ENCODE measurements around the gene PTPRN.
"Not testable (repeated sequence)": the region's sequence is repeated elsewhere in the genome, so short reads cannot be mapped to it uniquely, and the experiment has no call there.

The PTPRN gene

DNA sequence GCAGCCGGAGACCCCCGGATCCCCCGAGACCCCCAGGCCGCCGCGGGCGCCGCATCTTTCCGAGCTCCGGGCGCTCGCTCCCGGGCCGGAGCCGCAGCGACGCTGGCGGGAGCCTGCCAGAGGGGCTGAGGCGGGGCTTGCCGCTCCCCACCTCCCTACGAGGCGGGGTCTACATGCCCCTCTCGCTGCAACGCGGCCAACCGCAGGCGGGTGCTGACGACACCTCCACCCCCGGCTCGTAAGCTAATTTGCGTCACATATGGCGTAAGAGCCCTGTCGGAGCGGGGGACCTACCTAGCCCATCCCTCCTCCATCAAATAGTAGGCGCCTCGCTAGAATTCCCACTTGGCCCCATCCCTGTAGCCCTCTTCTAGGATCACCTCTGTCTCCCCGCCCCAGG, at the start of gene PTPRN:
PTPRN (minus strand) TSS at position 124 of the 400 bp plus-strand sequence; CDS start at position 55, 69 bp downstream.
- no peak for DNase-seq (ENCODE audit: low read depth in 2 of 2, low spot score in 1 of 2)

DNA sequence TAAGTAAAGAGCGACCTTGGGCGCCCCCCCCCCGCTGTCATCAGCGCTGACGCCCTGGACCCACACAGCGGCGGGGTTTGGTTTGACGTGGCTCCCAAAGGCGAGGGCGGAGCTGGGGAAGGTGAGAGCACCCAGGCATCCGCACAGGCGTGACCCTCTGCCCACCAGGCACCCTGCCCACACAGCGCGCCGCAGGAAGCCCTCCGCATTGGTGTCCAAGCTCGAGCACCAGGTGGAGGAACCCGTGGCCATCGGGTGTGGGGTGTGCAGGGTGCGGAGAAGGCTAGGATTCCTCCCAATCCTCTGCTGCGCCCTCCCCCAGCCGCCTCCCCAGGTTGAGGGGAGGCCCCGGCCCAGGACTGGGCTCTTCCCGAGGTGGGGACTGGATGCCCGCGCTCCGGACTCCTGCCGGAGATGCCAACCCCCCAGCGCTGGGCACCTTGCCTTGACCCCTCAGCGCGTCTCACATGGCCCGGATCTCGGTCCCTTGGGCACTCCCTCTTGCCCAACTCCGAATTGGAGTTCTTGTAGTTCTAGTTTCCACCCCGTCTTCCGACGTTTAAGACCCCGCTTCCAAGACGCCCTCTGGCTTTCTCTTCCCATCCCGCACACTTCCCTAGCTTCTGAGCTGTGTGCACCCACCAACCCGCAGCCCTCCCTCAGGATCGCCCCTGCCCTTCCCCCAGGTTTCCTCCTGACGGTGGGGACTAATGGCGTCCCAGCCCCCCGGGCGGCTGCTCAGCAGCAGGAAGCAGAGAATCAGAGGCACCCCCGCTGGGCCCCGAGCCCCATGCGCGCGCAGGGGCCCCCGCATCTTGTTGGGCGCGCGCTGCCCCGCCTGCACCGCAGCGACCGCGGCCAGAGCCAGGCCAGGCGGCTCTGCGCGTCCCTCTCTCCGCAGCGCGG, 49.2 kb upstream of the PTPRN start:
- DNase-seq (ENCODE audit: low read depth in 2 of 2, low spot score in 1 of 2): no peak

DNA sequence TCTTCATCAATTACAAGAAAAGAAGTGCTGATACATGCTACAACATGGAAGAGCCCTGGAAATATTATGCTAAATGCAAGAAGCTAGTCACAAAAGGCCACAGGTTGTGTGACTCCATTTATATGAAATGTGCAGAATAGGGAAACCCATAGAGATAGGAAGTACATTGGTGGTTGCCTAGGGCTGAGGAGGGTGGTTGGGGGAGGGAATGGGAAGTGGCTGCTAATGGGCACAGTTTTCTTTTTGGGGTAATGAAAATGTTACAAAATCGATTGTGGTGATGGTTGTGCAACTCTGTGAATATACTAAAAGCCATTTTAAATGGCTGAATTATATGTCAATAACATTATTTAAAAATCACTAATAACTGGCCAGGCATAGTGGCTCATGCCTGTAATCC, 47.6 kb upstream of the PTPRN start:
- no peak for DNase-seq (ENCODE audit: low read depth in 2 of 2, low spot score in 1 of 2)

DNA sequence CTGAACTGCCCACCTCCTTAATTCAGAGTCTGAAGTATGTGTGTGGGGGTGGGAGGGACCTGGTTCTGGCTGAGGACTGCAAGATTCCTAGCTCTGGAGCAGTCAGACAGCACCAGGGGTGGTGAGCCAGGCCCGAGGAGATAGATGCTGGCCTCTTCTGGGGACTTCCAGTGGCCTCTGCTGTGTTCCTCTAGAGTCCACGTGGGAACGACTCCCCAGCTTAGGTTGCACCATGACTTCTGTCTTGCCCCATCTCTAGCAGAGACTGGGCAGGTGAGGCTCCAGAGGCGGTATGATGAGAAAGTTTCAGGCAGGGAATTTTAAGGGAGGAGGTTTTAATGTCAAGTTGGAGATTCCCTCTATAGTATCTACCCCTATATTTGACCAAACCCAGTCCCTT, 45.4 kb upstream of the PTPRN start:
- DNase-seq (ENCODE audit: low read depth in 2 of 2, low spot score in 1 of 2): no peak

DNA sequence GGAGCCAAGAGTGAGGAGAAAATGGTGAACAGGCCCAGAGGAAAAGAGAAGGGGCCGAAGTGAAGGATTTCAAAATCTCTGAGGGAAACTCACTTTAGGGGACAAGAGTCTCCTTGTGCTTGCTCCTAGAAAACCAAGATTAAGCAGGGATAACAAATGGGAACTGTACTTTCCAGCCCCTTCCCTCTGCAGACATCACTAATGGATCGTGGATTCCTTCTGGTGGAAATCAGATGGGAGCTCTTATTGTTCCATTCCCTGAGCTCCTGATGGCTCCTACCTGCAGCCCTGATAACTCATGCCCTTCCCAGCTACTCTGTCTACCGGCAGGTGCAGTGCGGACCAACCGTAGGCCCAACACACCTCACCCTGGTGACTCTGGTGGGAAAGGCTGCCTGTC, 43.9 kb upstream of the PTPRN start:
- no peak for DNase-seq (ENCODE audit: low read depth in 2 of 2, low spot score in 1 of 2)

DNA sequence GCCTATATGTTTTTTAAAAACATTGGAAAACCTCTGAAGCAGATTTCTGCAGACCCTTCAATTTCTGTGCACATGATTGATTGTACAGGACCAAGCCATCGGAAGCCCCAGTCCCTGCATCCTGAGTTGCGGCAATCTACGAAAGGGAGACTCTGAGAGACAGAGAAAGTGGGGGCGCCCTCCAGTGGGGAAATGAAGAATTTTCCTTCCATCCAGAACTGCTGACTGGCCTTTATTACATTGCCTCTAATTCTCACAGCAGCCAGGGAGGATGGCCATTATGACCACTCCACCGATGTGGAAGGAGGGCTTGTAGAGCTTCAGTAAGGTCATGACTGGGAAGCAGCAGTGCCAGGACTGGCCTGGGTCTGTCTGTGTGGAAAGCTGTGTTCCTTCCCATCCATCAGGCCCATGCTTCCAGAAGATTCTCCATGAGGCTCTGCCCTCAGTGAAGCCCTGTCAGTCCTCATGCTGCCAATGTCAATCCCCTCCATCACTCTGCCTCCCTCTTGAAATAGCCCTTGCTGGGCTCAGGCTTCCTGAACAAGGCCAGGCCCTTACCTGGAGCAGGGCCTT, 43.3 kb upstream of the PTPRN start:
- DNase-seq (ENCODE audit: low read depth in 2 of 2, low spot score in 1 of 2): peak; percentile 18 to 38

DNA sequence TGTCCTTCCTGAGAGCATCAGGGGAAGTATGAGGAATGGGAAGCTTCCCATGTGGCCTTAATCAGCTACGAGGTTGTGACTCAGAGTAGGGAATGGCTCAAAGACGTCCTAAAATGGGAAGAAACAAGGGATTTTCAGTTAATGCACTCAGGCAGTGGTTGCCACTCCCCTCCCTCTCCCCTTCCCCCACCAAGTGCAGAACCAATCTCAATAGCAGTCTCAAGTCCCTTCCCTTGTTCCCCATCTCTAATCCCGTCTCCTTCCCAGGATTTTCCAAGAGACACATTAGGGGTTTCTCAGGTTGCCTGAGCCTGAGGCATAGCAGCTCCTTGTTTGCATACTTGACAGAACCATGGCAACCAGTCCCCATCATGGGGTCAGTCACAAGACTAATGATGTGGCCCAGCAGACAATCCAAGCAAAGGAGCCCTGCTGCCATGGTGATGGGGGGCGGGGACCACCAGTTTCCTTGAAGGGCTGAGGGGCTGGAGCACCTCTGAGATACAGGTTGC, 41.6 kb upstream of the PTPRN start:
- DNase-seq (ENCODE audit: low read depth in 2 of 2, low spot score in 1 of 2): no peak

DNA sequence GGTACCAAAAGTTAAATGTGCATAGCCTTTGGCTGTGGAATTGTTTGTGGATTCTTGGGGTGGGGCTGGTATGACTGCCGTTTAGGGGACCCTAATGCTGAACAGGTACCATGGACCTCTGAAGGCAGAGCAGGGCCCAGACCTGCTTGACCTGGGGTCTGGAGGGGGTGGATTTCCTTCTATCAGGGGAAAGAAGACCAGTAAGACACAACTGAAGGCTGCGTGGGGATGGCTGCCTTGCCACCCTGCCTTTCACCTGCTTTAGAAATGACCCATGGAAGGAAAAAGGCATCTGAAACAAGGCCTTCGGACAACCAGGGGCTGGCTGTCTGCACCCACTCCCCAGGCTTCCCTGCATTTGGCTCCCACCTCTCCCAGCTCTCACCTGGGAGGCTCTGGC, 41.0 kb upstream of the PTPRN start:
- no peak for DNase-seq (ENCODE audit: low read depth in 2 of 2, low spot score in 1 of 2)

DNA sequence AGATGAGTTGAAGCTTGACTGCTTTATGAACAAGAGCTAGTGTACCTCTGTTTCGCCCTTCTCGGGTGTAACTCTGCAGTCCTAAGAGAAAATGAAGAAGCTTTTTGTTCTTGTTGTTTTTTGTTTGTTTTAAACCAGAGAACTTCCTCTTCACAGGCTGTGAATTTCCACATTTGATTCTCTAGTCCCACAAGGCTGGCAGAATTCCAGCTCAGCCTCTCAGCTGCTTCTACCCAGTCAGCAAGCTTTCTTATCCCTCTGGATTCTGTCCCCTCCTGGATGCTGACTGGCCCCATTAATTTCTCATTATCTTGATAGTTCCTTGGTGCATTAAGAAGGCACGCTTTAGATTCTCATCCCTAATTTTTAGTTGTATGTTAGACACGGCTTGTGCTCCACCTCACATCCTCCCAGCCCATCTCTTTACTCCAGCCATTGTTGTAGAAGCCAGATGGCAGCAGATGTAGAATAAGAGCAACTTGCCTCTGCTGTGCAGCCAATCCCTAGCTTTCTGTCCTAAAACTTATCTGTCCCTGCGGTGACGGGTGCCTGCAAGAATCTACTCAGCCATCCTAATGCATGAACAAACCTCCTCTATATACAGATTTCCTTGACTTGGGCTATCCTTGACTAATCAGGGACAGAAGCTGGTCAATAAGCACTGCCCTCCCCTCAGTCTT, 35.7 kb upstream of the PTPRN start:
- DNase-seq (ENCODE audit: low read depth in 2 of 2, low spot score in 1 of 2): no peak

DNA sequence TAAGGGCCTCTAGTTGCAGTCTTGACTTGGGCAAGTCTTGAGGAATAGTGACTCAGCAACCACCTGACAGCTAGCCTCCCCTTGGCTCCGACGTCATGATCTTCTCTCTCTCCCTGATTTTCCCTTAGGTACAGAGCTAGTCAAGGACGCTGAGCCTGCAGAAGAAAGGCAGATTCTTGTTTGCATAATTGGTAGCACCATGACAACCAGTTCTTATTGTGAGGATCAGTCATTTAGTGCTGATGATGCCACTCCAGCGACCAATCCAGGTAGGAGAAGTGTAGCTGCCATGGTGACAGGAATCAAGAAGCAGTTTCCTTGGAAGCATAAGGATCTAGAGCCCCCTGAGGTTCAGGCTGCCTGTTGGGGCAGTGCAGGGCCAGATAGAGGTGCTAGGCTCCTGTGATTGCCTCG, 26.2 kb upstream of the PTPRN start:
- DNase-seq (ENCODE audit: low read depth in 2 of 2, low spot score in 1 of 2): no peak

DNA sequence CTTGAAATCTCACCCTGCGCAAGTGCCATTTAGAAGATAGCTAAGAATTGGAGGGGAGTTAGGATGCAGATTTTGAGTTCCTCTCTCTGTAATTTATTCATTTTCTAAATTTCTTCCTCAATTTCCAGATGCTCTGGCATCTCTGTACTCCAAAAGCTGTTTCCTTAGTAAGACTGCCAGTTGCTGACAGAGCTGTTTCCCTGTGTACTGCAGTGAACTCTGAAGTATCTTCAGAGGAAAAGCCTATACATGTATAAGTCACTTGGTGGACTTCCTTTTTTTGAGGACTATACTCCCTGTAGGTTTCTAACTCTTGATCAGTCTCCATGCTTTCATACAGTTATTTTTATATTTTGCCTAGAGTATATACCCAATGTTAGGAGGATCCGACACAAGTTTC, 24.9 kb upstream of the PTPRN start:
- DNase-seq (ENCODE audit: low read depth in 2 of 2, low spot score in 1 of 2): no peak

DNA sequence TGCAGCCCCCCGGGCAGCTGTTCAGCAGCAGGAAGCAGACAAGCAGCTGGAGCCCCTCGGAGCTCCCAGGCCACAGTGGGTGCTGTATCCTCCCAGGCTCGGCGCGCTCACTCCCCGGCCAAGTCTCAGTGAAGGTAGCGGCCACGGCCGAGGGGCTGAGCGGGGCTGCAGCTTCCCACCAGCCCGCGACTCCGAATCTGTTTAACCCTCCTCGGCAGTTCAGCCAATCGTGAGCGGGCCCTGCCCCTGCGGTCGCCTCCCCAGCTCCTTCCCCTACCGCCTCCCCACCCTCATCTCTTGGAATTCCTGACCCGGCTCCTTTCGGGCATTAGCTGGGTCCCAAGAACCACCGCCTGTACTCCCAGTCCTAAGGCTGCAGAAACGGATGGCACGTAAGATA, 23.3 kb upstream of the PTPRN start, which contains the start of gene RESP18:
RESP18 (minus strand) TSS at position 203 of the 400 bp plus-strand sequence.
- DNase-seq (ENCODE audit: low read depth in 2 of 2, low spot score in 1 of 2): no peak

DNA sequence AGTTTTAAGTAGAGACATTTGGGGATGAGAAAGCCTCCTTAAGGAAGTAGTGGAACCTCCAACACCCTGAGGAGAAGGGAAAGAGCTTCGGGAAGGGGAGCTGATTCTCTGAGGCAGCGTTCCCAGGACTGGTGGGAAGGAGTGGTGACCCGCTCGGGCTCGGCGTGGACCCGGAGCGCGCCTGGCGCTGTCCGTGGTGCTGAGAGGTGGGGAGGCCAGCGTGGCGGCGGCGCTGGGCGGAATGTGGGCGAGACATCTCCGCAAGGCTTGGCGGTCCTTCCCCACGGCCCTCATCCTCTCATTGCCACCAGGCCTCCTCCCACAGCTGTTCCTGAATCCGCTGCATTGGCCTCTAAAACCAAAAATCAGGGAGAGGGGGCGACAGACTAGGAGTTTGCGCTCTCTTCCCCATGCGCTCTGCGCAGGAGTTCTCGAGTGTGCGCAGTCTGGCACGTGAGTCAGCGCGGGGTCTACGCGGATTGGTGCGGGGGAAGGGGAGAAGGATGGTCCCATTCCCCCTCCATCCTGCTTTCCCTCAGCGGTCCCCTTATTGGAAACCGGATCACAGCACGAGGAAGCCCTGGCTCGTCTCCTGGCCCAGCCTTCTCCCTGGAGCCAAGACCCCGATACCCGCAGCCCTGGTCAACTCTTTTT, 22.5 kb upstream of the PTPRN start:
- DNase-seq (ENCODE audit: low read depth in 2 of 2, low spot score in 1 of 2): no peak

DNA sequence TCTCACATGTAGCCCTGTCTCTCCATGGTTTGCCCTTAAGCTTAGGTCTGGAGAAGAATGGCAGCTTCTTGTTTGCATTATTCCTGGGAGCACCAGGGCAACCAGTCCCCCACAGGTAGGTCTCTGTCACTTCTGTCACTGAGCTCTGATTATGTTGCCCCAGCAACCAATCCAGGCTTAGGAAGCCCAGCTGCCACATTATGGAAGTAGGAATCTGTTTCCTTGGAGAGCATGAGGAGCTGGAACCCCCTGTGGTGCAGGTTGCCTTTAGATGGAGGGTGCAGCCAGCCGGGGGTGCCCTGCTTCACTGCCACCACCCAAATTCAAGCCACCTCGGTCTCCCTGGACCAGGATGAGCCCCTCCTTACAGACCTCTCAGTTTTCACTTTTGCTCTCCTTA, 18.5 kb upstream of the PTPRN start:
- no peak for DNase-seq (ENCODE audit: low read depth in 2 of 2, low spot score in 1 of 2)

DNA sequence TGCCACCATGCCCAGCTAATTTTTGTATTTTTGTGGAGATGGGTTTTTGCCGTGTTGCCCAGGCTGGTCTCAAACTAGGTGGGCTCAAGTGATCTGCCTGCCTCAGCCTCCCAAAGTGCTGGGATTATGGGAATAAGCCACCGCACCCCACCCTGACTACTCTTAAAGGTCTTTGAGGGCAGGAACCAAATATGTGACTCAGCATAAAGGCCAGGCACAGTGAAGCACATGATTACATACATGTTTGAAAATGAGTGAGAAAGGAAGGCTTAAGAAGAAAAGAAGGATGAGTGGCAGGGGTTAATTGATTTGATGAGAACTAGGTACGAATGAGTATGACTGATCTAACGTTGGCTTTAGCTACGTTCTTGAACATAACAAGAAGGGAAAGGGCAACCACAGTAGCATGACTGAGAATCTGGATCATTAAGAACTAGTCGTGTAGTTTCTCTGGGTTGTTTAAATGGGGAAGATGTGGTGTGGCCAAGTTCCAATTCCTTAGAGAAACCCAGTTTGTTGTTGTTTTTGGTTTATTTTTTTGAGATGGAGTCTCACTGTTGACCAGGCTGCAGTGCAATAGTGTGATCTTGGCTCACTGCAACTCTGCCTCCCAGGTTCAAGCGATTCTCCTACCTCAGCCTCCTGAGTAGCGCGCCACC, 16.6 kb upstream of the PTPRN start:
- DNase-seq (ENCODE audit: low read depth in 2 of 2, low spot score in 1 of 2): no peak

DNA sequence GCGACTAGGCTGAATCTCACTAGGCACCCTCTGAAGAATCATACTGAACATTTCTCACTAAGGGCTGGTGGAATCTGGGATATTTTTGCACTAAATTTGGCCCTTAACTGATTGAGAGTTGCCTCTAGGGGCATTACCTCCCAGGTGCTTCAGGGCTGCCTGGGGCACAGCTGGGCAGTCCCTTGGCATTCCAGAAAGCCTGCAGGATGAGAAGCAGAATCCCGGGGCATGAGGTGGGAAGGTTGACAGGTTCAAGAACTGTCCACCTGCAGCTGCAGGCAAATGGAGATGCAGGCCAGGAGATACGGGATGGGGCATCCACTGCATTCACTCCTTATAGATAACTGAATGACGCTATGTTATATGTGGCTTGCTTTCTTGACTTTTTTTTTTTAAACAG, 15.9 kb upstream of the PTPRN start:
- DNase-seq (ENCODE audit: low read depth in 2 of 2, low spot score in 1 of 2): no peak

DNA sequence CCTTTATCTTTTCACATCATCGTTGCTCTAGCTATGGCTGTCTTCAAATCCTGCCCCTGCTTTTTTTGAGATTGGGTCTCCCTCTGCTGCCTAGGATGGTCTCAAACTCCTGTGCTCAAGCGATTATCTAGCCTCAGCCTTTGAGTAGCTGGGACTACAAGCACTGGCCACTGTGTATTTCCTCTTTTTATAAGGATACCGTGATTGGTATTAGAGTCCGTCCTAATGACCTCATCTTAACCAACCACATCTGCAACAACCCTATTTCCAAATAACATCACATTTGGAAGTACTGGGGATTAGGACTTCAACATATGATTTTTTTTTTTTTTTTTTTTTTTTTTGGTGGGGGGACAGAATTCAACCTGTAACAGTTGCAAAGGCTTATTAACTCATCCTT, 14.2 kb upstream of the PTPRN start:
- DNase-seq (ENCODE audit: low read depth in 2 of 2, low spot score in 1 of 2): no peak

DNA sequence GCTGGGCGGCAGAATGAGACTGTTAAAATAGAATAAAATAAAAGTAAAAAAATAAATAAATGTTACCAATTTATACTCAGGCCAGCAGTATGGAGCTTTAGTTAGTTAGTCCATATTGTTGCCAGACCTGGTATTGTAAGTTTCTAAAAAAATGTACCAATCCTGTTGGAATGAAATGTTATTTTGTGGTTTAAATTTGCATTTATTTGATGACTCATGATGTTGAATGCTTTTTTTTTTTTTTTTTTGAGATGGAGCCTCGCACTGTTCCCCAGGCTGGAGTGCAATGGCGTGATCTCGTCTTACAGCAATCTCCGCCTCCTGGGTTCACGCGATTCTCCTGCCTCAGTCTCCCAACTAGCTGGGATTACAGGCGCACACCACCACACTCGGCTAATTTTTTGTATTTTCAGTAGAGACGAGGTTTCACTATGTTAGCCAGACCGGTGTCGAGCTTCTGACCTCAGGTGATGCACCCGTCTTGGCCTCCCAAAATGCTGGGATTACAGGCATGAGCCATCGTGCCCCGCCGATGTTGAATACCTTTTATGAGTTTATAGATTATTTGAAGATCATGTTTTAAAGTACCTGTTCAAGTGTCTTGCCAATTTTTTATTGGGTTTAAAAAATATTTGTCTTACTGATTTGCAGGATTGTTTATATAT, 5.7 kb upstream of the PTPRN start:
- DNase-seq (ENCODE audit: low read depth in 2 of 2, low spot score in 1 of 2): no peak

DNA sequence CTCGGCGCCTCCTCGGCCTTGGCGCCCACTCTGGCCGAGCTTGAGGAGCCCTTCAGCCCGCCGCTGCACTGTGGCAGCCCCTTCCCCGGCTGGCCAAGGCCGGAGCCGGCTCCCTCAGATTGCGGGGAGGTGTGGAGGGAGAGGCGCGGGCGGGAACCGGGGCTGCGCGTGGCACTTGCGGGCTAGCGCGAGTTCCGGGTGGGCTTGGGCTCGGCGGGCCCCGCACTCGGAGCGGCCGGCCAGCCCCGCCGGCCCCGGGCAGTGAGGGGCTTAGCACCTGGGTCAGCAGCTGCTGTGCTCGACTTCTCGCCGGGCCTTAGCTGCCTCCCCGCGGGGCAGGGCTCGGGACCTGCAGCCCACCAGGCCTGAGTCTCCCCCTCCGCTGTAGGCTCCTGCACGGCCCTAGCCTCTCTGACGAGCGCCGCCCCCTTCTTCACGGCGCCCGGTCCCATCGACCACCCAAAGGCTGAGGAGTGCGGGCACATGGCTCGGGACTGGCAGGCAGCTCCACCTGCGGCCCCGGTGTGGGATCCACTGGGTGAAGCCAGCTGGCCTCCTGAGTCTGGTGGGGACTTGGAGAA, 3.6 kb upstream of the PTPRN start:
- DNase-seq (ENCODE audit: low read depth in 2 of 2, low spot score in 1 of 2): not testable (repeated sequence)
